ENCODE results near the gene ETNK1. TPM values are rescaled to one million over a fixed set of nuclear protein-coding genes. Genes with fewer than 3 reads are reported as not detected.

The ETNK1 gene
- polyA plus RNA-seq, 2 of the 4 experiments (the other 2 are of a cell fraction), result 20.9 to 52.7 TPM

DNA sequence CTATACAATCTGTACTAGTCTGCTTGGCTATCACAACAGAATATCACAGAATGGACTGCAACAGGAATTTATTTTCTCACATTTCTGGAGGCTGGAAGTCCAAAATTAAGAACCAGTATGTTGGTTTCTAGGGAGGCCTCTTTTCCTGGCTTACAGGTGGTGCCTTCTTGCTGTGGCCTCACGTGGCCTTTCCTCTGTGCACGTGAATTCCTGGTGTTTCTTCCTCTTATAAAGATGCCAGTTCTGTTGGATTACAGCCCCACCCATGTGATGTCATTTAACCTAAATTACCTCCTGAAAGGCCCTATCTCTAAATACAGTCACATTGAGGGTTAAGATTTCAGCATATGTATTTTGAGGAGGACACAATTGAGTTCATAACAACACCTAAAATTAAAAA lies 48.5 kb upstream of the ETNK1 start:
- TF ChIP-seq, protein P1, sequence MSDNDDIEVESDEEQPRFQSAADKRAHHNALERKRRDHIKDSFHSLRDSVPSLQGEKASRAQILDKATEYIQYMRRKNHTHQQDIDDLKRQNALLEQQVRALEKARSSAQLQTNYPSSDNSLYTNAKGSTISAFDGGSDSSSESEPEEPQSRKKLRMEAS (IDR thresholded peaks at IDR 0.05), result no peak
- TF ChIP-seq POLR2AphosphoS2 (conservative IDR thresholded peaks at IDR 0.05; ENCODE audit: low read length) (no peak), BHLHE40 (IDR thresholded peaks at IDR 0.05; ENCODE audit: low read depth, low read length) (no peak), TP53 (CRISPR knock-in tag; IDR thresholded peaks at IDR 0.05) (no peak), NPAS2 (CRISPR knock-in tag; IDR thresholded peaks at IDR 0.05; ENCODE audit: borderline replicate concordance) (no peak), ZNF302 (CRISPR knock-in tag; IDR thresholded peaks at IDR 0.05) (no peak), HOXB13 (CRISPR knock-in tag; IDR thresholded peaks at IDR 0.05; ENCODE audit: low read depth) (no peak), MYC (IDR thresholded peaks at IDR 0.05; ENCODE audit: borderline replicate concordance, low read length) (no peak), RFX5 (IDR thresholded peaks at IDR 0.05) (no peak)
- TF ChIP-seq, protein P2, sequence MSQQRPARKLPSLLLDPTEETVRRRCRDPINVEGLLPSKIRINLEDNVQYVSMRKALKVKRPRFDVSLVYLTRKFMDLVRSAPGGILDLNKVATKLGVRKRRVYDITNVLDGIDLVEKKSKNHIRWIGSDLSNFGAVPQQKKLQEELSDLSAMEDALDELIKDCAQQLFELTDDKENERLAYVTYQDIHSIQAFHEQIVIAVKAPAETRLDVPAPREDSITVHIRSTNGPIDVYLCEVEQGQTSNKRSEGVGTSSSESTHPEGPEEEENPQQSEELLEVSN (IDR thresholded peaks at IDR 0.05; ENCODE audit: borderline replicate concordance, low read depth), result no peak
- WGBS (ENCODE audit: missing lambda C conversion rate), result 87% methylated on average over 2 of the region's 2 CpGs
- POLR2A ChIA-PET, result interaction anchor here (1.0 kb wide), 1 partner anchor 32 kb away, joined by 4 read pairs; the partner anchor contains the start of gene C2CD5
- no peak for ATAC-seq
- CTCF ChIA-PET, result interaction anchor here (1.1 kb wide), 1 partner anchor 32 kb away, joined by 3 read pairs; the partner anchor contains the start of gene C2CD5
- H3K27ac ChIP-seq, result no peak overlapping the region
- FAIRE-seq, result peak; percentile 65
- DNase-seq (ENCODE audit: low read depth in 1 of 2, low spot score in 1 of 2), result no peak
- no peak overlapping the region for H3K4me3 ChIP-seq
- H3K4me1 ChIP-seq, result no peaks in the 10 kb centered on the region
- no peak overlapping the region for H3K4me2 ChIP-seq
- H3K9me3 ChIP-seq, result no peaks in the 10 kb centered on the region

DNA sequence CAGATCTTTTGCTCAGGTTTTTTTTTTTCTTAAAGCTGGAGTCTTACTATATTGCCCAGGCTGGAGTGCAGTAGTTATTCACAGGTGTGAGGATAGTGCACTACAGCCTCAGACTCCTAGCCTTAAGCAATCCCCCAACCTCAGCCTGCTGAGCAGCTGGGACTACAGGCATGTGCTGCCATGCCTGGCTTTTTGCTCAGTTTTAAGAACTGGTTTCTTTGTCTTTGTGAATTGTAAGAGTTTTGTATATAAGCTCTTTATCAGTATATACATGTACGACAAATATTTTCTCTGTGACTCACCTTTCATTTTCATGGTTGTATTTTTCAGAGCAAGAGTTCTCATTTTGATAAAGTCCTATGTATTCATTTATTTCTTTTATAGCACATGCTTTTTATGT lies 47.3 kb upstream of the ETNK1 start:
- DNase-seq (ENCODE audit: low read depth in 1 of 2, low spot score in 1 of 2) (no peak), ATAC-seq (no peak), FAIRE-seq (no peak)
- ChIA-PET CTCF (no interaction called here), POLR2A (no interaction called here)
- no peak overlapping the region for H3K4me2 ChIP-seq
- no peak overlapping the region for H3K4me3 ChIP-seq
- H3K9me3 ChIP-seq, result no peaks in the 10 kb centered on the region
- TF ChIP-seq CHD4 (IDR thresholded peaks at IDR 0.05; ENCODE audit: borderline replicate concordance) (no peak), POLR2AphosphoS2 (conservative IDR thresholded peaks at IDR 0.05; ENCODE audit: low read length) (no peak), HEYL (CRISPR knock-in tag; IDR thresholded peaks at IDR 0.05) (no peak), RNF2 (IDR thresholded peaks at IDR 0.05; ENCODE audit: borderline replicate concordance, low read depth) (no peak), NPAS2 (CRISPR knock-in tag; IDR thresholded peaks at IDR 0.05; ENCODE audit: borderline replicate concordance) (no peak), HDAC2 (IDR thresholded peaks at IDR 0.05) (no peak), JUN (IDR thresholded peaks at IDR 0.05) (no peak), HOXA7 (CRISPR knock-in tag; IDR thresholded peaks at IDR 0.05) (no peak), RAD21 (conservative IDR thresholded peaks at IDR 0.05 in 1 of 2, IDR thresholded peaks at IDR 0.05 in 1 of 2) (no peak), ZC3H11A (IDR thresholded peaks at IDR 0.05) (no peak), EHMT2 (IDR thresholded peaks at IDR 0.05; ENCODE audit: low read depth) (no peak)
- TF ChIP-seq, protein P3, sequence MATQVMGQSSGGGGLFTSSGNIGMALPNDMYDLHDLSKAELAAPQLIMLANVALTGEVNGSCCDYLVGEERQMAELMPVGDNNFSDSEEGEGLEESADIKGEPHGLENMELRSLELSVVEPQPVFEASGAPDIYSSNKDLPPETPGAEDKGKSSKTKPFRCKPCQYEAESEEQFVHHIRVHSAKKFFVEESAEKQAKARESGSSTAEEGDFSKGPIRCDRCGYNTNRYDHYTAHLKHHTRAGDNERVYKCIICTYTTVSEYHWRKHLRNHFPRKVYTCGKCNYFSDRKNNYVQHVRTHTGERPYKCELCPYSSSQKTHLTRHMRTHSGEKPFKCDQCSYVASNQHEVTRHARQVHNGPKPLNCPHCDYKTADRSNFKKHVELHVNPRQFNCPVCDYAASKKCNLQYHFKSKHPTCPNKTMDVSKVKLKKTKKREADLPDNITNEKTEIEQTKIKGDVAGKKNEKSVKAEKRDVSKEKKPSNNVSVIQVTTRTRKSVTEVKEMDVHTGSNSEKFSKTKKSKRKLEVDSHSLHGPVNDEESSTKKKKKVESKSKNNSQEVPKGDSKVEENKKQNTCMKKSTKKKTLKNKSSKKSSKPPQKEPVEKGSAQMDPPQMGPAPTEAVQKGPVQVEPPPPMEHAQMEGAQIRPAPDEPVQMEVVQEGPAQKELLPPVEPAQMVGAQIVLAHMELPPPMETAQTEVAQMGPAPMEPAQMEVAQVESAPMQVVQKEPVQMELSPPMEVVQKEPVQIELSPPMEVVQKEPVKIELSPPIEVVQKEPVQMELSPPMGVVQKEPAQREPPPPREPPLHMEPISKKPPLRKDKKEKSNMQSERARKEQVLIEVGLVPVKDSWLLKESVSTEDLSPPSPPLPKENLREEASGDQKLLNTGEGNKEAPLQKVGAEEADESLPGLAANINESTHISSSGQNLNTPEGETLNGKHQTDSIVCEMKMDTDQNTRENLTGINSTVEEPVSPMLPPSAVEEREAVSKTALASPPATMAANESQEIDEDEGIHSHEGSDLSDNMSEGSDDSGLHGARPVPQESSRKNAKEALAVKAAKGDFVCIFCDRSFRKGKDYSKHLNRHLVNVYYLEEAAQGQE (IDR thresholded peaks at IDR 0.05), result no peak
- TF ChIP-seq, protein P4, sequence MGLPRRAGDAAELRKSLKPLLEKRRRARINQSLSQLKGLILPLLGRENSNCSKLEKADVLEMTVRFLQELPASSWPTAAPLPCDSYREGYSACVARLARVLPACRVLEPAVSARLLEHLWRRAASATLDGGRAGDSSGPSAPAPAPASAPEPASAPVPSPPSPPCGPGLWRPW (IDR thresholded peaks at IDR 0.05), result no peak
- TF ChIP-seq, protein P5, sequence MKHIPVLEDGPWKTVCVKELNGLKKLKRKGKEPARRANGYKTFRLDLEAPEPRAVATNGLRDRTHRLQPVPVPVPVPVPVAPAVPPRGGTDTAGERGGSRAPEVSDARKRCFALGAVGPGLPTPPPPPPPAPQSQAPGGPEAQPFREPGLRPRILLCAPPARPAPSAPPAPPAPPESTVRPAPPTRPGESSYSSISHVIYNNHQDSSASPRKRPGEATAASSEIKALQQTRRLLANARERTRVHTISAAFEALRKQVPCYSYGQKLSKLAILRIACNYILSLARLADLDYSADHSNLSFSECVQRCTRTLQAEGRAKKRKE (CRISPR knock-in tag; IDR thresholded peaks at IDR 0.05; ENCODE audit: low read depth), result no peak
- TF ChIP-seq, protein P6, sequence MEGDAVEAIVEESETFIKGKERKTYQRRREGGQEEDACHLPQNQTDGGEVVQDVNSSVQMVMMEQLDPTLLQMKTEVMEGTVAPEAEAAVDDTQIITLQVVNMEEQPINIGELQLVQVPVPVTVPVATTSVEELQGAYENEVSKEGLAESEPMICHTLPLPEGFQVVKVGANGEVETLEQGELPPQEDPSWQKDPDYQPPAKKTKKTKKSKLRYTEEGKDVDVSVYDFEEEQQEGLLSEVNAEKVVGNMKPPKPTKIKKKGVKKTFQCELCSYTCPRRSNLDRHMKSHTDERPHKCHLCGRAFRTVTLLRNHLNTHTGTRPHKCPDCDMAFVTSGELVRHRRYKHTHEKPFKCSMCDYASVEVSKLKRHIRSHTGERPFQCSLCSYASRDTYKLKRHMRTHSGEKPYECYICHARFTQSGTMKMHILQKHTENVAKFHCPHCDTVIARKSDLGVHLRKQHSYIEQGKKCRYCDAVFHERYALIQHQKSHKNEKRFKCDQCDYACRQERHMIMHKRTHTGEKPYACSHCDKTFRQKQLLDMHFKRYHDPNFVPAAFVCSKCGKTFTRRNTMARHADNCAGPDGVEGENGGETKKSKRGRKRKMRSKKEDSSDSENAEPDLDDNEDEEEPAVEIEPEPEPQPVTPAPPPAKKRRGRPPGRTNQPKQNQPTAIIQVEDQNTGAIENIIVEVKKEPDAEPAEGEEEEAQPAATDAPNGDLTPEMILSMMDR (IDR thresholded peaks at IDR 0.05), result no peak
- TF ChIP-seq, protein P7, sequence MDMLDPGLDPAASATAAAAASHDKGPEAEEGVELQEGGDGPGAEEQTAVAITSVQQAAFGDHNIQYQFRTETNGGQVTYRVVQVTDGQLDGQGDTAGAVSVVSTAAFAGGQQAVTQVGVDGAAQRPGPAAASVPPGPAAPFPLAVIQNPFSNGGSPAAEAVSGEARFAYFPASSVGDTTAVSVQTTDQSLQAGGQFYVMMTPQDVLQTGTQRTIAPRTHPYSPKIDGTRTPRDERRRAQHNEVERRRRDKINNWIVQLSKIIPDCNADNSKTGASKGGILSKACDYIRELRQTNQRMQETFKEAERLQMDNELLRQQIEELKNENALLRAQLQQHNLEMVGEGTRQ (IDR thresholded peaks at IDR 0.05), result no peak
- no peak overlapping the region for H3K27ac ChIP-seq
- 96% methylated on average over 1 of the region's 1 CpG for WGBS (ENCODE audit: missing lambda C conversion rate)
- H3K4me1 ChIP-seq, result no peaks in the 10 kb centered on the region
